Measurements from ENCODE around the gene MRAS.

- no peak for TF ChIP-seq CTCF (IDR thresholded peaks at IDR 0.05)
- no peak for TF ChIP-seq POLR2A (IDR thresholded peaks at IDR 0.05)
Measured at GRCh38 chr3:138351151-138351550, 2.8 kb downstream of the MRAS start.

Measured in testis (tissue), 2 donors.